HepG2 (cell line): ENCODE data around the gene RSAD1. TPM values are rescaled to one million over a fixed set of nuclear protein-coding genes. Genes with fewer than 3 reads are reported as not detected.
A peak's percentile ranks its signal among the peaks of the same experiment; 100 is the strongest.

ENCODE experiments used
- HOXA9 ChIP-seq: sonication (generic); formaldehyde crosslinking; IDR thresholded peaks from 2 replicates; pipeline ENCODE4 v1.8.1; 2022; ENCODE audit warnings: missing genetic modification reagents, mild to moderate bottlenecking, moderate library complexity, borderline replicate concordance
- MXI1 ChIP-seq: IDR thresholded peaks from 3 replicates; pipeline ENCODE4 v1.6.1; 2012; ENCODE audit warnings: low read depth, low read length, inconsistent platforms, borderline replicate concordance
- NFYB ChIP-seq: sonication (generic); formaldehyde crosslinking; IDR thresholded peaks from 2 replicates; pipeline ENCODE4 v1.4.0; 2020; ENCODE audit warnings: missing genetic modification reagents
- RBM22 ChIP-seq: fragments of 200-400 bp; formaldehyde crosslinking; optimal IDR thresholded peaks from 2 replicates; pipeline ENCODE3; 2017; ENCODE audit warnings: mild to moderate bottlenecking, low read length, moderate library complexity
- SSRP1 ChIP-seq: IDR thresholded peaks from 2 replicates; pipeline ENCODE4 v1.6.1; 2016; ENCODE audit warnings: control low read depth
- ZNF143 ChIP-seq: sonication (generic); formaldehyde crosslinking; IDR thresholded peaks from 2 replicates; pipeline ENCODE4 v1.4.0; 2020; ENCODE audit warnings: missing genetic modification reagents
- ZNF30 ChIP-seq: sonication (generic); formaldehyde crosslinking; IDR thresholded peaks from 2 replicates; pipeline ENCODE4 v1.5.0; 2020; ENCODE audit warnings: mild to moderate bottlenecking, missing genetic modification reagents
- ZNF788 ChIP-seq: sonication (generic); formaldehyde crosslinking; IDR thresholded peaks from 2 replicates; pipeline ENCODE4 v1.5.0; 2020; ENCODE audit warnings: mild to moderate bottlenecking, missing genetic modification reagents, borderline replicate concordance
- polyA plus RNA-seq, 8 experiments: library from polyadenylated mRNA; depleted of rRNA in 3 of 8; stranded (reverse) in 7 of 8; unstranded in 1 of 8; fragments of >200 nt; fragmentation: Illumina TruSeq in 4 of 8; extraction: Trizol in 4 of 8; gene quantifications; 2 replicates each; pipeline versions ENCODE4 v1.2.1 to v1.2.3, GENCODE V29; 2011 to 2016; ENCODE audit warnings: low read depth in 4 of 8, missing spikeins in 1 of 8, mixed read lengths in 1 of 8; ENCODE audit not compliant: insufficient read depth in 1 of 8
- total RNA-seq, 5 experiments: library from RNA; depleted of rRNA; stranded (reverse); fragments of >200 nt; fragmentation: Illumina TruSeq; extraction: Trizol; gene quantifications; 2 replicates each; pipeline ENCODE4 v1.2.3, GENCODE V29; 2016; ENCODE audit warnings: low read depth in 1 of 5
- TF ChIP-seq, protein P1 (sequence below): sonication (generic); formaldehyde crosslinking; IDR thresholded peaks from 2 replicates; pipeline ENCODE4 v1.4.0; 2020; ENCODE audit warnings: missing genetic modification reagents
- TF ChIP-seq, protein P2 (sequence below): sonication (generic); formaldehyde crosslinking; IDR thresholded peaks from 2 replicates; pipeline ENCODE4 v1.5.0; 2020; ENCODE audit warnings: missing genetic modification reagents
- TF ChIP-seq, protein P3 (sequence below): sonication (generic); formaldehyde crosslinking; IDR thresholded peaks from 2 replicates; pipeline ENCODE4 v1.8.1; 2022; ENCODE audit warnings: low read depth, mild to moderate bottlenecking, missing genetic modification reagents
- TF ChIP-seq, protein P4 (sequence below), 2 experiments: sonication (generic) in 1 of 2; formaldehyde crosslinking in 1 of 2; IDR thresholded peaks; 2 replicates each; pipeline versions ENCODE4 v1.6.1 to v1.9.0; 2014 to 2022; ENCODE audit warnings: antibody characterized with exemption in 1 of 2, borderline replicate concordance in 1 of 2, inconsistent platforms in 1 of 2, low read depth in 1 of 2, missing genetic modification reagents in 1 of 2

RSAD1 gene
- total and polyA plus RNA-seq, 2 of the 13 experiments (the other 11 are each of a cell fraction or from before 2014, with no cell fraction given) = 22.7 to 27.7 TPM

DNA sequence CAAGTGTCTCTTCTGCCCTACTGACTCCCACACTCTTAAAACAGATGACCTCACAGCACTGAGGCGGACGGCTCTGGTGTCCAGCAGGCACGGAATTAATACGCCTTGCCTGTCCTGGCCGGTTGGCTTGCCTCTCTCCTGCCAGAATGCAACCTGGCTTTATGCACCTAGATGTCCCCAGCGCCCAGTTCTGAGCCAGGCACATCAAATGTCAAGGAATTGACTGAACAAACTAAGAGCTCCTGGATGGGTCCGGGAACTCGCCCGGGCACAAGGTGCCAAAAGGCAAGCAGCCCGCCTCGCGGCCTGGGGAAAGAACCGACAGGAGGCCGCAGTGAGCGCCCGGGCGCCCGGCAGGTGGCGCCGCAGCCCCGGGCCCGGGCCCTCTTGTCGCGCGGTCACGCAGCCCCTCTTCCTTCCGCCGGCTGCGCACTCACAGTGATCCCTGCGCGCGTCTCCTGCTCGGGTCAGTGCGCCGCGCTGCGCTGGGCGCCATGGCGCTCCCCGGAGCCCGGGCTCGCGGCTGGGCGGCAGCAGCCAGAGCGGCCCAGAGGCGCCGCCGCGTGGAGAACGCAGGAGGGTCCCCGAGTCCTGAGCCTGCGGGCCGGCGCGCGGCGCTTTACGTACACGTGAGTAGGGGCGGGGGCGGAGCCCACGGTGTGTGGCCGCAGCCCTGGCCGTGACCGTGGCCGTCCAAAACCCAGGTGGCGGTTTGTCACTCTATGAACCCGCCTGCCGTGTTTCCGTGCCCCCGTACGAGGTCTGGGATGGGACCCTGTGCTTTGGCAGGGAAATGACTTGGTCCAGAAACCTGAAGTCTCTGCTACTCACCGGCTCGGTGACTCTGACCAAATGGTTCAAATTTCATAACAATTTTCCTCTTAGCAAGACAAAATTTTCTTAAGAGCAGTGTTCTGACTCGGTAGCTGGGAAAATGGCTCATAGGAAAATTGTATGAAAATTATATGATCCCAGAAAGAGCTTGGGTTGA lies at the start of gene RSAD1 (continued):
- TF ChIP-seq, protein P1, sequence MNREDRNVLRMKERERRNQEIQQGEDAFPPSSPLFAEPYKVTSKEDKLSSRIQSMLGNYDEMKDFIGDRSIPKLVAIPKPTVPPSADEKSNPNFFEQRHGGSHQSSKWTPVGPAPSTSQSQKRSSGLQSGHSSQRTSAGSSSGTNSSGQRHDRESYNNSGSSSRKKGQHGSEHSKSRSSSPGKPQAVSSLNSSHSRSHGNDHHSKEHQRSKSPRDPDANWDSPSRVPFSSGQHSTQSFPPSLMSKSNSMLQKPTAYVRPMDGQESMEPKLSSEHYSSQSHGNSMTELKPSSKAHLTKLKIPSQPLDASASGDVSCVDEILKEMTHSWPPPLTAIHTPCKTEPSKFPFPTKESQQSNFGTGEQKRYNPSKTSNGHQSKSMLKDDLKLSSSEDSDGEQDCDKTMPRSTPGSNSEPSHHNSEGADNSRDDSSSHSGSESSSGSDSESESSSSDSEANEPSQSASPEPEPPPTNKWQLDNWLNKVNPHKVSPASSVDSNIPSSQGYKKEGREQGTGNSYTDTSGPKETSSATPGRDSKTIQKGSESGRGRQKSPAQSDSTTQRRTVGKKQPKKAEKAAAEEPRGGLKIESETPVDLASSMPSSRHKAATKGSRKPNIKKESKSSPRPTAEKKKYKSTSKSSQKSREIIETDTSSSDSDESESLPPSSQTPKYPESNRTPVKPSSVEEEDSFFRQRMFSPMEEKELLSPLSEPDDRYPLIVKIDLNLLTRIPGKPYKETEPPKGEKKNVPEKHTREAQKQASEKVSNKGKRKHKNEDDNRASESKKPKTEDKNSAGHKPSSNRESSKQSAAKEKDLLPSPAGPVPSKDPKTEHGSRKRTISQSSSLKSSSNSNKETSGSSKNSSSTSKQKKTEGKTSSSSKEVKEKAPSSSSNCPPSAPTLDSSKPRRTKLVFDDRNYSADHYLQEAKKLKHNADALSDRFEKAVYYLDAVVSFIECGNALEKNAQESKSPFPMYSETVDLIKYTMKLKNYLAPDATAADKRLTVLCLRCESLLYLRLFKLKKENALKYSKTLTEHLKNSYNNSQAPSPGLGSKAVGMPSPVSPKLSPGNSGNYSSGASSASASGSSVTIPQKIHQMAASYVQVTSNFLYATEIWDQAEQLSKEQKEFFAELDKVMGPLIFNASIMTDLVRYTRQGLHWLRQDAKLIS (CRISPR knock-in tag) = 0 out of 2 replicates have a peak, but pooled peaks have one; percentile 53
- TF ChIP-seq ZNF30 (CRISPR knock-in tag) (no peak), RBM22 (no peak), ZNF788 (peak; percentile 6; the same call in 1 of the 2 replicates), HOXA9 (CRISPR knock-in tag) (no peak; the same call in 1 of the 2 replicates), ZNF143 (CRISPR knock-in tag) (no peak), SSRP1 (CRISPR knock-in tag) (peak; percentile 19; the same call in 1 of the 2 replicates), MXI1 (peak; percentile 95; the same call in 2 of the 3 replicates), NFYB (no peak; the same call in 1 of the 2 replicates)
- TF ChIP-seq, protein P2, sequence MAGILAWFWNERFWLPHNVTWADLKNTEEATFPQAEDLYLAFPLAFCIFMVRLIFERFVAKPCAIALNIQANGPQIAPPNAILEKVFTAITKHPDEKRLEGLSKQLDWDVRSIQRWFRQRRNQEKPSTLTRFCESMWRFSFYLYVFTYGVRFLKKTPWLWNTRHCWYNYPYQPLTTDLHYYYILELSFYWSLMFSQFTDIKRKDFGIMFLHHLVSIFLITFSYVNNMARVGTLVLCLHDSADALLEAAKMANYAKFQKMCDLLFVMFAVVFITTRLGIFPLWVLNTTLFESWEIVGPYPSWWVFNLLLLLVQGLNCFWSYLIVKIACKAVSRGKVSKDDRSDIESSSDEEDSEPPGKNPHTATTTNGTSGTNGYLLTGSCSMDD (CRISPR knock-in tag) = no peak
- TF ChIP-seq, protein P3, sequence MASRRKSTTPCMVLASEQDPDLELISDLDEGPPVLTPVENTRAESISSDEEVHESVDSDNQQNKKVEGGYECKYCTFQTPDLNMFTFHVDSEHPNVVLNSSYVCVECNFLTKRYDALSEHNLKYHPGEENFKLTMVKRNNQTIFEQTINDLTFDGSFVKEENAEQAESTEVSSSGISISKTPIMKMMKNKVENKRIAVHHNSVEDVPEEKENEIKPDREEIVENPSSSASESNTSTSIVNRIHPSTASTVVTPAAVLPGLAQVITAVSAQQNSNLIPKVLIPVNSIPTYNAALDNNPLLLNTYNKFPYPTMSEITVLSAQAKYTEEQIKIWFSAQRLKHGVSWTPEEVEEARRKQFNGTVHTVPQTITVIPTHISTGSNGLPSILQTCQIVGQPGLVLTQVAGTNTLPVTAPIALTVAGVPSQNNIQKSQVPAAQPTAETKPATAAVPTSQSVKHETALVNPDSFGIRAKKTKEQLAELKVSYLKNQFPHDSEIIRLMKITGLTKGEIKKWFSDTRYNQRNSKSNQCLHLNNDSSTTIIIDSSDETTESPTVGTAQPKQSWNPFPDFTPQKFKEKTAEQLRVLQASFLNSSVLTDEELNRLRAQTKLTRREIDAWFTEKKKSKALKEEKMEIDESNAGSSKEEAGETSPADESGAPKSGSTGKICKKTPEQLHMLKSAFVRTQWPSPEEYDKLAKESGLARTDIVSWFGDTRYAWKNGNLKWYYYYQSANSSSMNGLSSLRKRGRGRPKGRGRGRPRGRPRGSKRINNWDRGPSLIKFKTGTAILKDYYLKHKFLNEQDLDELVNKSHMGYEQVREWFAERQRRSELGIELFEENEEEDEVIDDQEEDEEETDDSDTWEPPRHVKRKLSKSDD (CRISPR knock-in tag) = peak; percentile 77; the same call in 1 of the 2 replicates
- TF ChIP-seq, protein P4, sequence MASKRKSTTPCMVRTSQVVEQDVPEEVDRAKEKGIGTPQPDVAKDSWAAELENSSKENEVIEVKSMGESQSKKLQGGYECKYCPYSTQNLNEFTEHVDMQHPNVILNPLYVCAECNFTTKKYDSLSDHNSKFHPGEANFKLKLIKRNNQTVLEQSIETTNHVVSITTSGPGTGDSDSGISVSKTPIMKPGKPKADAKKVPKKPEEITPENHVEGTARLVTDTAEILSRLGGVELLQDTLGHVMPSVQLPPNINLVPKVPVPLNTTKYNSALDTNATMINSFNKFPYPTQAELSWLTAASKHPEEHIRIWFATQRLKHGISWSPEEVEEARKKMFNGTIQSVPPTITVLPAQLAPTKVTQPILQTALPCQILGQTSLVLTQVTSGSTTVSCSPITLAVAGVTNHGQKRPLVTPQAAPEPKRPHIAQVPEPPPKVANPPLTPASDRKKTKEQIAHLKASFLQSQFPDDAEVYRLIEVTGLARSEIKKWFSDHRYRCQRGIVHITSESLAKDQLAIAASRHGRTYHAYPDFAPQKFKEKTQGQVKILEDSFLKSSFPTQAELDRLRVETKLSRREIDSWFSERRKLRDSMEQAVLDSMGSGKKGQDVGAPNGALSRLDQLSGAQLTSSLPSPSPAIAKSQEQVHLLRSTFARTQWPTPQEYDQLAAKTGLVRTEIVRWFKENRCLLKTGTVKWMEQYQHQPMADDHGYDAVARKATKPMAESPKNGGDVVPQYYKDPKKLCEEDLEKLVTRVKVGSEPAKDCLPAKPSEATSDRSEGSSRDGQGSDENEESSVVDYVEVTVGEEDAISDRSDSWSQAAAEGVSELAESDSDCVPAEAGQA (IDR thresholded peaks at IDR 0.05; ENCODE audit: low read depth) = peak; percentile 83
- TF ChIP-seq, protein P4 (CRISPR knock-in tag; IDR thresholded peaks at IDR 0.05; ENCODE audit: borderline replicate concordance) = peak; percentile 76; the same call in 1 of the 2 replicates
